ENCODE results near the gene POLR2E. TPM values are rescaled to one million over a fixed set of nuclear protein-coding genes. Genes with fewer than 3 reads are reported as not detected.

POLR2E gene
- total RNA-seq, 1 experiment from 2014 or later = 281 TPM

GRCh38 chr19:1093811-1094553, 1.2 kb downstream of the POLR2E start:
- peaks cover 17 to 36% of the 10 kb centered on the region in 2 experiments; a peak in 3 of 4 replicates for H3K36me3 ChIP-seq (ENCODE audit: control insufficient read depth in 1 of 2, insufficient read depth in 2 of 2, low read length in 2 of 2)
- no peak overlapping the region for H2AFZ ChIP-seq (ENCODE audit: low read depth, low read length, poor library complexity, severe bottlenecking)
- peak overlapping the region; percentile 84 to 98 for H3K4me3 ChIP-seq (replicated peaks in 1 of 2; ENCODE audit: low read depth in 1 of 2, low read length in 2 of 2)
- H3K27me3 ChIP-seq (ENCODE audit: insufficient read depth, low read length) = no peaks in the 10 kb centered on the region
- no TSS peak for BruUV-seq (replicated peaks)
- H3K79me2 ChIP-seq (ENCODE audit: insufficient read depth, low read length) = peaks cover 47% of the 10 kb centered on the region
- POLR2A ChIA-PET = interaction anchor here (0.7 to 1.7 kb wide), 2 partner anchors 10 to 29 kb away, joined by 3 to 4 read pairs; partner anchors contain the start of gene GPX4
- H3K9ac ChIP-seq (ENCODE audit: low read length) = peak overlapping the region; percentile 94
- TF ChIP-seq CEBPB (IDR thresholded peaks at IDR 0.05; ENCODE audit: low read depth) = no peak
- TF ChIP-seq SRF (IDR thresholded peaks at IDR 0.05; ENCODE audit: low read depth) = no peak
- no peak for TF ChIP-seq EGR1 (IDR thresholded peaks at IDR 0.05; ENCODE audit: low read depth)
- TF ChIP-seq MAX (IDR thresholded peaks at IDR 0.05) = no peak
- no peak for TF ChIP-seq TCF7L2 (IDR thresholded peaks at IDR 0.05; ENCODE audit: borderline replicate concordance, extremely low read depth, insufficient read depth, insufficient read length)
- TF ChIP-seq, protein P1, sequence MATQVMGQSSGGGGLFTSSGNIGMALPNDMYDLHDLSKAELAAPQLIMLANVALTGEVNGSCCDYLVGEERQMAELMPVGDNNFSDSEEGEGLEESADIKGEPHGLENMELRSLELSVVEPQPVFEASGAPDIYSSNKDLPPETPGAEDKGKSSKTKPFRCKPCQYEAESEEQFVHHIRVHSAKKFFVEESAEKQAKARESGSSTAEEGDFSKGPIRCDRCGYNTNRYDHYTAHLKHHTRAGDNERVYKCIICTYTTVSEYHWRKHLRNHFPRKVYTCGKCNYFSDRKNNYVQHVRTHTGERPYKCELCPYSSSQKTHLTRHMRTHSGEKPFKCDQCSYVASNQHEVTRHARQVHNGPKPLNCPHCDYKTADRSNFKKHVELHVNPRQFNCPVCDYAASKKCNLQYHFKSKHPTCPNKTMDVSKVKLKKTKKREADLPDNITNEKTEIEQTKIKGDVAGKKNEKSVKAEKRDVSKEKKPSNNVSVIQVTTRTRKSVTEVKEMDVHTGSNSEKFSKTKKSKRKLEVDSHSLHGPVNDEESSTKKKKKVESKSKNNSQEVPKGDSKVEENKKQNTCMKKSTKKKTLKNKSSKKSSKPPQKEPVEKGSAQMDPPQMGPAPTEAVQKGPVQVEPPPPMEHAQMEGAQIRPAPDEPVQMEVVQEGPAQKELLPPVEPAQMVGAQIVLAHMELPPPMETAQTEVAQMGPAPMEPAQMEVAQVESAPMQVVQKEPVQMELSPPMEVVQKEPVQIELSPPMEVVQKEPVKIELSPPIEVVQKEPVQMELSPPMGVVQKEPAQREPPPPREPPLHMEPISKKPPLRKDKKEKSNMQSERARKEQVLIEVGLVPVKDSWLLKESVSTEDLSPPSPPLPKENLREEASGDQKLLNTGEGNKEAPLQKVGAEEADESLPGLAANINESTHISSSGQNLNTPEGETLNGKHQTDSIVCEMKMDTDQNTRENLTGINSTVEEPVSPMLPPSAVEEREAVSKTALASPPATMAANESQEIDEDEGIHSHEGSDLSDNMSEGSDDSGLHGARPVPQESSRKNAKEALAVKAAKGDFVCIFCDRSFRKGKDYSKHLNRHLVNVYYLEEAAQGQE (IDR thresholded peaks at IDR 0.05; ENCODE audit: low read depth) = no peak
- no peak for TF ChIP-seq CBX3 (IDR thresholded peaks at IDR 0.05; ENCODE audit: low read depth)
- TF ChIP-seq RAD21 (IDR thresholded peaks at IDR 0.05; ENCODE audit: low read depth) = no peak
- no peak for TF ChIP-seq ZNF274 (IDR thresholded peaks at IDR 0.05; ENCODE audit: low read depth, low read length)
- no peak for TF ChIP-seq CTCF (IDR thresholded peaks at IDR 0.05 in 2 of 3, conservative IDR thresholded peaks at IDR 0.05 in 1 of 3; ENCODE audit: borderline replicate concordance in 1 of 3, insufficient read depth in 1 of 3, low read depth in 2 of 3, low read length in 2 of 3)
- no peak for TF ChIP-seq ZFX (IDR thresholded peaks at IDR 0.05)
- TF ChIP-seq JUND (IDR thresholded peaks at IDR 0.05) = no peak
- ATAC-seq = no peak
- DNase-seq (ENCODE audit: low read depth, low spot score) = no peak
- no peaks in the 10 kb centered on the region for H3K9me3 ChIP-seq (ENCODE audit: control insufficient read depth in 1 of 2, insufficient read depth in 1 of 2, low read depth in 1 of 2, low read length in 2 of 2)
- H3K27ac ChIP-seq (ENCODE audit: low read depth, low read length) = peak overlapping the region; percentile 68
- H3K9me2 ChIP-seq (ENCODE audit: insufficient read depth) = no peaks in the 10 kb centered on the region
- intact Hi-C loops (cut with micrococcal nuclease) = no loop called here
- H3K4me1 ChIP-seq (ENCODE audit: control insufficient read depth in 1 of 2, insufficient read depth in 2 of 2, low read length in 2 of 2) = peaks cover 9 to 29% of the 10 kb centered on the region in 2 experiments
- no peaks in the 10 kb centered on the region; the same call in 1 of the 2 replicates for H4K20me1 ChIP-seq (ENCODE audit: insufficient read depth)
- H3K4me2 ChIP-seq (ENCODE audit: low read length) = peak overlapping the region; percentile 96
- RAD21 ChIA-PET (ENCODE audit: low non-redundant PET in 1 of 2, low total read pairs in 2 of 2, uncharacterized antibody in 2 of 2, unreplicated experiment in 2 of 2) = interaction anchor here in 1 of 2 experiments (1.0 kb wide), 1 partner anchor 28 kb away, joined by 5 read pairs; no protein-coding TSS in a partner anchor
- CTCF ChIA-PET = no interaction called here
